Liver (tissue), 9 donors: ENCODE data around the gene ETS1. TPM values are rescaled to one million over a fixed set of nuclear protein-coding genes. Genes with fewer than 3 reads are reported as not detected.

ENCODE experiments used
- DNase-seq: peaks from one replicate; pipeline ENCODE4 v3.0.0-alpha.2; 2017; ENCODE audit warnings: low spot score
- H3K27ac ChIP-seq, 2 donors: one replicate each; pipeline ENCODE4 v1.7.0; 2013; ENCODE audit warnings: inconsistent platforms in 2 of 2, low read length in 2 of 2, control low read depth in 1 of 2, low read depth in 1 of 2, mild to moderate bottlenecking in 1 of 2
- H3K27me3 ChIP-seq, 4 donors: one replicate each; pipeline versions ENCODE4 v1.6.1 to v1.7.0; 2013; ENCODE audit warnings: low read length in 3 of 4, inconsistent platforms in 1 of 4, mild to moderate bottlenecking in 1 of 4, moderate library complexity in 1 of 4; ENCODE audit not compliant: control insufficient read depth in 4 of 4, insufficient read depth in 4 of 4
- H3K36me3 ChIP-seq, 4 donors: one replicate each; pipeline versions ENCODE4 v1.6.1 to v1.7.0; 2013; ENCODE audit warnings: low read length in 3 of 4, mild to moderate bottlenecking in 3 of 4, low read depth in 1 of 4, moderate library complexity in 1 of 4; ENCODE audit not compliant: control insufficient read depth in 4 of 4, insufficient read depth in 3 of 4
- H3K4me1 ChIP-seq, 4 donors: one replicate each; pipeline versions ENCODE4 v1.6.1 to v1.7.0; 2013; ENCODE audit warnings: low read length in 3 of 4, mild to moderate bottlenecking in 3 of 4, moderate library complexity in 1 of 4; ENCODE audit not compliant: control insufficient read depth in 4 of 4, insufficient read depth in 4 of 4
- H3K4me3 ChIP-seq, 3 donors: one replicate each; pipeline versions ENCODE4 v1.6.1 to v1.7.0; 2013; ENCODE audit warnings: low read length in 3 of 3, control low read depth in 1 of 3, low read depth in 1 of 3, mild to moderate bottlenecking in 1 of 3
- H3K9ac ChIP-seq, 2 donors: one replicate each; pipeline ENCODE4 v1.7.0; 2013; ENCODE audit warnings: low read length in 2 of 2, mild to moderate bottlenecking in 2 of 2, moderate library complexity in 2 of 2, control low read depth in 1 of 2, low read depth in 1 of 2
- H3K9me3 ChIP-seq, 4 donors: one replicate each; pipeline versions ENCODE4 v1.6.1 to v1.7.0; 2013; ENCODE audit warnings: low read length in 3 of 4; ENCODE audit not compliant: control insufficient read depth in 4 of 4
- ATF3 ChIP-seq: IDR thresholded peaks from 2 replicates; pipeline ENCODE4 v1.6.1; 2016; ENCODE audit warnings: antibody characterized with exemption
- CTCF ChIP-seq: fragments of 150-350 bp; IDR thresholded peaks from 2 replicates; pipeline ENCODE4 v1.5.1; 2017; ENCODE audit warnings: improper control_type of control experiment, low read depth, low read length; ENCODE audit not compliant: missing input control
- EGR1 ChIP-seq, 2 donors: IDR thresholded peaks; 2 replicates each; pipeline ENCODE4 v1.6.1; 2016 to 2018; ENCODE audit warnings: antibody characterized with exemption in 2 of 2, low read depth in 2 of 2
- FOXA1 ChIP-seq: IDR thresholded peaks from 2 replicates; pipeline ENCODE4 v1.6.1; 2016; ENCODE audit warnings: antibody characterized with exemption
- FOXA2 ChIP-seq: IDR thresholded peaks from 2 replicates; pipeline ENCODE4 v1.6.1; 2016; ENCODE audit warnings: antibody characterized with exemption
- GABPA ChIP-seq, 2 donors: IDR thresholded peaks in 1 of 2; conservative IDR thresholded peaks in 1 of 2; 2 replicates each; pipeline ENCODE4 v1.6.1; 2016; ENCODE audit warnings: antibody characterized with exemption in 2 of 2, mild to moderate bottlenecking in 1 of 2, moderate library complexity in 1 of 2
- HNF4A ChIP-seq, 2 donors: conservative IDR thresholded peaks; 2 replicates each; pipeline ENCODE4 v1.6.1; 2016; ENCODE audit warnings: antibody characterized with exemption in 2 of 2, mild to moderate bottlenecking in 2 of 2
- HNF4G ChIP-seq: IDR thresholded peaks from 2 replicates; pipeline ENCODE4 v1.6.1; 2016; ENCODE audit warnings: antibody characterized with exemption
- JUND ChIP-seq, 2 donors: IDR thresholded peaks; 2 replicates each; pipeline ENCODE4 v1.6.1; 2016; ENCODE audit warnings: antibody characterized with exemption in 2 of 2
- NR2F2 ChIP-seq: IDR thresholded peaks from 2 replicates; pipeline ENCODE4 v1.6.1; 2016; ENCODE audit warnings: antibody characterized with exemption
- RAD21 ChIP-seq, 2 donors: IDR thresholded peaks; 2 replicates each; pipeline ENCODE4 v1.6.1; 2016; ENCODE audit warnings: antibody characterized with exemption in 2 of 2, mild to moderate bottlenecking in 2 of 2
- REST ChIP-seq: IDR thresholded peaks from 2 replicates; pipeline ENCODE4 v1.6.1; 2016; ENCODE audit warnings: antibody characterized with exemption, mild to moderate bottlenecking
- RXRA ChIP-seq, 2 donors: IDR thresholded peaks; 2 replicates each; pipeline ENCODE4 v1.6.1; 2017 to 2018; ENCODE audit warnings: antibody characterized with exemption in 2 of 2, mild to moderate bottlenecking in 1 of 2
- SP1 ChIP-seq: IDR thresholded peaks from 2 replicates; pipeline ENCODE4 v1.6.1; 2018; ENCODE audit warnings: antibody characterized with exemption, mild to moderate bottlenecking
- TAF1 ChIP-seq: conservative IDR thresholded peaks from 2 replicates; pipeline ENCODE4 v1.6.1; 2016; ENCODE audit warnings: antibody characterized with exemption, mild to moderate bottlenecking
- YY1 ChIP-seq: IDR thresholded peaks from 2 replicates; pipeline ENCODE4 v1.6.1; 2016; ENCODE audit warnings: antibody characterized with exemption, mild to moderate bottlenecking
- ZBTB33 ChIP-seq: IDR thresholded peaks from 2 replicates; pipeline ENCODE4 v1.6.1; 2016; ENCODE audit warnings: antibody characterized with exemption
- WGBS: extraction: QIAGEN DNeasy Blood & Tissue Kit; methylation state at CpG from one replicate; pipeline ENCODE4 v1.1.7; 2013; 5-methylcytosine and 5-hydroxymethylcytosine counted together
- polyA plus RNA-seq, 2 donors: library from polyadenylated mRNA; stranded (reverse) in 1 of 2; unstranded in 1 of 2; fragments of 200-250 nt in 1 of 2; fragments of >200 nt in 1 of 2; fragmentation: Nextera tagmentation in 1 of 2; extraction: Ambion mirVana in 1 of 2; gene quantifications; one replicate each; pipeline versions ENCODE4 v1.2.1 to v1.2.3, GENCODE V29; 2013 to 2015
- total RNA-seq, 2 donors: library from RNA; depleted of rRNA; stranded (reverse); fragments of >200 nt; gene quantifications; one replicate each; pipeline ENCODE4 v1.2.3, GENCODE V29; 2014
- TF ChIP-seq, protein P1 (sequence below): IDR thresholded peaks from 2 replicates; pipeline ENCODE4 v1.6.1; 2016; ENCODE audit warnings: antibody characterized with exemption
- donor health status: healthy.
- donor health status: healthy.
- donor health status: healthy.
- donor health status: healthy.
- donor health status: healthy.

ETS1 gene
- total and polyA plus RNA-seq, 4 donors = 4.8 to 30.0 (median 20.3) TPM

DNA sequence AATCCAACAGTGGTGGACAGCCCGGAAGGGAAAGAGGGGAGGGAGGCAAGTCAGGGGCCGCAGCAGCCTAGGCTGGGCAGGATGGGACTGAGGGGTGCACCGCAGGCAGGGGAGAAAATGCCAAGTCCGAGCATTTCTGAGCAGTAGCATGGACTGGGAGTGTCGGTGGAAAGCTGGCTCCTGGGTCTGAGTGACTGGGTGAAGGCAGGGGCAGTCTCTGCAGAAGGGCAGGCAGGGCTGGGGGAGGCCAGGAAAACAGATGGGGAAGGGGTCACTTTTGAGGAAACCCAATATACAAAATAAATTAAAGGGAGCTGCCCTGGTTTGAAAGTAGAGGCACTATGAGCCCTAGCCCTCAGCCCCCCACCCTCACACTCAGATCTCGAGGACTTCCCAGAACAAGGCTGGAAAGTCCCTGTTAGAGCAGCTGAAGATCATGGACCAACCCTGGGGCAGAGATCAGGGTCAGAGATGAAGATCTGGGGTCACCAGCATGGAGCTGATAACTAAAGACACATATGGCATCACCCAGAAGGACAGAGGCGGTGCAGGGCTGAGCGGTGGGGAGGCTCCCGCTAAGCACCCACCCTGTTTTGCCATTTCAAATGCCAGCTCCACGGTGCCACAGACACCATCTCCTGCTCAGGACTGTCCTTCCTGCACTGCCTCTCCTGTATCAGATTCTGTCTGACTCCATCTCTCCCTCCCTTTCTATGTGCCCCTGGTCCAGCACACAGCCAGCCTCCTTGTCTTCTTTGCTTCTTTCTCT is 32.4 kb upstream of the ETS1 start:
- Histone ChIP-seq H3K4me1 (peaks cover 5 to 7% (median 7%) of the 10 kb centered on the region in 4 donors), H3K4me3 (no peak overlapping the region), H3K27ac (no peak overlapping the region), H3K9ac (no peak overlapping the region), H3K36me3 (no peaks in the 10 kb centered on the region), H3K27me3 (no peaks in the 10 kb centered on the region), H3K9me3 (no peaks in the 10 kb centered on the region)
- 84% methylated on average over 10 of the region's 10 CpGs for WGBS
- TF ChIP-seq REST = no peak
- TF ChIP-seq FOXA1 = no peak
- no peak for TF ChIP-seq HNF4G
- no peak for TF ChIP-seq NR2F2
- TF ChIP-seq TAF1 = no peak
- no peak for TF ChIP-seq ATF3
- no peak for TF ChIP-seq RXRA (IDR thresholded peaks at IDR 0.05)
- TF ChIP-seq YY1 = no peak
- no peak for TF ChIP-seq RAD21 (IDR thresholded peaks at IDR 0.05)
- TF ChIP-seq HNF4A (conservative IDR thresholded peaks at IDR 0.05) = no peak
- TF ChIP-seq, protein P1, sequence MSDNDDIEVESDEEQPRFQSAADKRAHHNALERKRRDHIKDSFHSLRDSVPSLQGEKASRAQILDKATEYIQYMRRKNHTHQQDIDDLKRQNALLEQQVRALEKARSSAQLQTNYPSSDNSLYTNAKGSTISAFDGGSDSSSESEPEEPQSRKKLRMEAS = no peak
- no peak for TF ChIP-seq JUND (IDR thresholded peaks at IDR 0.05)
- no peak for TF ChIP-seq SP1
- TF ChIP-seq FOXA2 = no peak
- no peak for TF ChIP-seq CTCF
- TF ChIP-seq EGR1 (IDR thresholded peaks at IDR 0.05; ENCODE audit: low read depth in 2 of 2) = no peak
- TF ChIP-seq GABPA (IDR thresholded peaks at IDR 0.05 in 1 of 2, conservative IDR thresholded peaks at IDR 0.05 in 1 of 2) = no peak
- no peak for TF ChIP-seq ZBTB33
- DNase-seq = no peak
